ENCODE results near the gene MRPL21.
A peak's percentile ranks its signal among the peaks of the same experiment; 100 is the strongest.
"Not testable (repeated sequence)": the region's sequence is repeated elsewhere in the genome, so short reads cannot be mapped to it uniquely, and the experiment has no call there.

MRPL21 gene

DNA sequence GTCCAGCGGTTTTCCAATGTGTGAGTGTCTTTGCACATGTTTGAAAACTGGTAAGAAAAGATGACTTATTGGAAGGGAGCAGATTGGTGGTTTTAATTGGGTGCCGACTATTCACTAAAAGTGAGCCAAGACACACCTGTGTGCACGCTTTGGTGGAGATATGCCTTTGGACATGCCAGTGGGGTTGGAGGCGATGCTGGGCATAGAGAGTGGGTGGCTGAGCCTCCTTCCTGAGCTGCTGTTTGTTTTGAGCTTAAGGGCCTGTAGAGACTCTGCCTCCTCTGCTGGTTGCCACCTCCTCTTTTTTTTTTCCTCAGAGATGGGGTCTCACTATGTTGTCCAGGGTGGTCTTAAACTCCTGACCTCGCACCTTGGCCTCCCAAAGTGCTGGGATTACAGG is 9.6 kb upstream of the MRPL21 start:
- no peak for DNase-seq

DNA sequence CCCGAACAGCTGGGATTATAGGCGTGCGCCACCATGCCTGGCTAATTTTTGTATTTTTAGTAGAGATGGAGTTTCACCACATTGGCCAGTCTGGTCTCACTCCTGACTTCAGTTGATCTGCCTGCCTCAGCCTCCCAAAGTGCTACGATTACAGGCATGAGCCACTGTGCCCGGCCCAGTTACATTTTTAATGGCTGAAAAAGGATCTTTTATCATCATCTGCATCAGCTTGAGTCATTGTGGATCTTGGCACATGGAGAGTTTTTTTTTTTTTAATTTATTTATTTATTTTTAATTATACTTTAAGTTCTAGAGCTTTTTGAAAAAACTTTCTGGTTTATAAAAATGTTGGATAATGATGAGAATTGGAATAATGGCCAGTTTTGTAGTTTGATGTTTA is 8.6 kb upstream of the MRPL21 start:
- no peak for DNase-seq

DNA sequence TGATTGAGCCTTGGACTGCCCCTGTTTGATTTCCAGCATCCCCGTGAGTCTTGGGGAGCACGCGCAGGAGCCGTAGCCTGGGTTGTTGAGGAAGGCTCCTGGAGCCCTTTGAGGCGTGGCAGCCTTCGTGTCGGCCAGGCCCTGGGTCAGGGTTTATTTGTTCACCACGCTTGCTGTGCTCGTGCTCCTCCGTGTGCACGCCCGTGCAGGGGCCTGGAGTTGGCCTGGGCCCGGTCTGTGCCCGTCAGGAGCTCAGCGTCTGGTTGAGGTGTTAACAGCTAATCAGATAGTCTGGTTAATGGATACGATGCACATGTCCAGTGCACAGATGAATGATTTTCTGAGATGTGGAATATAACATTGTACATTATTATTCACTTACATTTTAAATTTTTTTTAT is 8.1 kb upstream of the MRPL21 start:
- no peak for DNase-seq

DNA sequence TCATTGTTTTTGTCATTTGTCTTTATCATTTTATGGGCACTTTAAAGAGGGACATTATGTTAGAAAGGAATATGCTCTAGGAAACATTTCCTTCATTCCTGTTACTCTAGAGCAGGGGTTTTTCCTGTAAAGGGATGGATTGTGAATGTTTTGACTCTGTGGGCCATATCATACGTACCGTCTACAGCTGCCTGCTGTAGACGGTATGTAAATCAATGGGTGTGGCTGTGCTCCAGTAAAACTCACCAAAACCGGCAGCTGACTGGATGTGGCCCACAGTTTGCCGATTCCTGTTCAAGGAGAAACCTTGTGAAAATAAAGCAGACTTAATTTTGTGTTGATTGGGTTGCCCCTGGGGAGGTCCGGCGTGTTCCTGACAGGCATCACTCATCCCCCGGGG is 7.3 kb upstream of the MRPL21 start:
- no peak for DNase-seq

DNA sequence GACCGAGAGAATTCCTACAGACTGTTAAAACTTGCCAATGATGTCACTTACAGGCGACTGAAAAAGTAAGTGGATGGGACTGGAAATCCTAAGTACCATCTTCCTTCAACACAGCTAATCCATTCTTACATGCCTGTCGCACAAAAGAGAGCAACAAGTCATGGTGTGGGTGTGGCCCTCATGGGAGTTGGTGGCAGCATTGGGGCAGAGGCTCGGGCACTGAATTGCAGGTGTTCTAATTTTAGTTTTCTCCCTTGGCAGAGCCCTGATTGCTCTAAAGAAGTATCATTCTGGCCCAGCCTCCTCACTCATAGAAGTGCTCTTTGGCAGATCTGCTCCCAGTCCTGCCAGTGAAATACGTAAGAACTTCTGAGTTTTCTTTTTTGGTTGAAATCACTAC is 4.6 kb upstream of the MRPL21 start:
- DNase-seq: no peak

DNA sequence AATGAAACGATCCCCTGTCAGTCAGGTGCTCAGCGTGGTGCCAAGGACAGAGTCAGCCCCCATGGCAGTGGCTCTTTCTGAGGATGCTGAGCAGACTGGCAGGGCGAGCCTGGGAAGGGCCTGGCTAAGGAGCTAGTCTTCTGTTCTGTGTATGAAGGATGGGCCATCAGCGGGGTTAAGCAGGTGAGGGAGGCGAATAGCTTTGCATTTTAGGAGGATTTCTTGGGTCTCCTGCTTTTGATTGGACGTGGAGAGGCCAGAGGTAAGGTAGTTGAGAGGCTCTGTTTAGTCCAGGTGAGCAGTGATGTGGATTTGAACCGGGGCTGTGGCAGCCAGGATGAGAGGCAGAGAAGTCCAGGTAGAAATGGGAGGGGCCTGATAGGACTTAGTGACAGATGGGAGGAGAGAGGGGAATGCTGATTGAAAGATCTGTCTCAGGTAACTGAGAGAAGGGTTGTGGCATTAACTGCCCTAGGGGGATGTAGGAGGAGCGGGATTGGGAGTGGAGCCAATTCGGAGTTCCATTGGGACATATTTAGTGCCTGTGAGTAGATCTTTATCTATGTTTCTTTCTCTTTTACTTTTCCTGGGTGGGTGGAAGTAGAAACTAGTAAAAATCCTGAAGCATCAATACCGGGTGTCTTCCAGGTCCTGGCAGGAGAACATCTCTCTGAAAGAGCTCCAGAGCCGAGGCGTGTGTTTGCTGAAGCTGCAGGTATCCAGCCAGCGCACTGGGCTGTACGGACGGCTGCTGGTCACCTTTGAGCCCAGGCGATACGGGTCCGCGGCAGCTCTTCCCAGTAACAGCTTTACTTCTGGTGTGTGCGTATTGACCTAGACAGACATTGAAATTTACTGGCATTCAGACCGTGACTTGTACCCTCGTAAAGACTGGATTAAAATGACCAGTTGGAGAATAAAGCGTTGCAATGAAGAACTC is 2.1 kb upstream of the MRPL21 start:
- DNase-seq: no peak

DNA sequence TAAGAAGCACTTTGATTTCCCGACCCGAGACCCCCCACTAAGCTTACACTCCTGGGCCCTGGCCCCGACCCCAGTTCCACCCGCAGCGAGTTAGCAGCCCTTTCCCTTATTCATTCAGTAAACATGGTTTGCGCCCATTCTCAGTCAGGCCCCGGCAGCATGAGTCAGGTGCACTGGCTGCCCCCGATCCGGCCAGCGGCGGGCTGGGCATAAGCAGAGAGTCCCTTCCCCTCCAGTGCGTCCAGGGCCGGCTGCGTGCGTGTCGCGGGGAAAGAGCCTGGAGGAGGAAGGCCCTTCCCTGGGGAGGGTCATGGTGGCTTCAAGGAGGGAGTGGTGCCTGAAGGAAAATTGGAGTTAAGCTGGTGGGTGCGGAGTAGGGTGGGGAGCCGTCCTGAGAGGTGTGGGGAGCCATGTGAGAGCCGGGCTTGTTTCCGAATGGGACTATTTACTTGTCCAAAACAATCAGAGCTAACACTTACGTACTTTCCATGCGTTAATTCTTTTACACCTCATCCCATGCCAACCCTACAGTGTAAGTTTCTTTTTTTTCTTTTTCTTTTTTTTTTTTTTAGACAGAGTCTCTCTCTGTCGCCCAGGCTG is 716 bp upstream of the MRPL21 start:
- DNase-seq: peak in 11 of 58 donors; percentile 24 to 51 (median 41)

DNA sequence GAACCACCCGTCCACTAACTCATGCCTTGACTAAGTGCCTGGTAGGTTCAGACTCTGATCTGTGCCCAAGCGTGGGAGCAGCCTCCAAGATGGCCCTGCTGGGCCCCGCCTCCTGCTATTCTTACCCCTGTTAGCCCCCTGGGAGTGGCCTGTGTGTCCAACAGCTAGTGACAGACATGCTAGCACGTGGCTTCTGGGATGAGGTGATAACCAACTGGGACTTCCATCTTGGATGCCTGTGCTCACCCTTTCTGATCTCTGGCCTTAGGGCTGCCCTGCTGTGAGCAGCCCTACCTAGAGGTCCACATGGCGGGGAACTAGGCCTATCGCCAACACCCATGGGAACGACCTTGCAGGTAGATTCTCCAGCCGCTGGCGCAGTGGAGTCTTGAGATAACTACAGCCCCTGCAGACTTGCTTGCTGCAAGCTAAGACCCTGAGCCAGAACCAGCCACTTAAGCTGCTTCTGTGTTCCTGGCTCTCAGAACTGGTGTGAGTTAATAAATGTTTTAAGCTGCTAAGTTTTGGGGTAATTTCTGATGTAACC is 2.7 kb downstream of the MRPL21 start:
- no peak for DNase-seq

DNA sequence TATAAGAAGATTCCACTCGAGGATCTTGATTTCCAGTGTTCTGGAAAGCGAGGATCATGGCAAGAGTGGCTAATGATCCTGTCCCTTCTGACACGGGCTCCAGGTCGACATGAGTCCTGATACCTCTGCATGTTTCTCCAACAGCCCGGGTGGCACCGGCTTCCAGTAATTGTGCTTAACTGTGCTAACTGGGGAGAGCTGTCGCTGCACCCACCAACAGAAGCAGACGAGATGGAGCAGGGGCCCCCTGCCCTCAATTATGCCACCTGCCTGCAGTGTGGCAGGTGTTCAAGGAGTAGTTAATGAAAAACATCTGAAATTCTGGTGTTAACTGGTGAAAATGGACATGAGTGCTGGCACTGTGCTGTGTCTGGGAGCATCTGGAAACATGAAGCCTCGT is 6.2 kb downstream of the MRPL21 start:
- no peak for DNase-seq

DNA sequence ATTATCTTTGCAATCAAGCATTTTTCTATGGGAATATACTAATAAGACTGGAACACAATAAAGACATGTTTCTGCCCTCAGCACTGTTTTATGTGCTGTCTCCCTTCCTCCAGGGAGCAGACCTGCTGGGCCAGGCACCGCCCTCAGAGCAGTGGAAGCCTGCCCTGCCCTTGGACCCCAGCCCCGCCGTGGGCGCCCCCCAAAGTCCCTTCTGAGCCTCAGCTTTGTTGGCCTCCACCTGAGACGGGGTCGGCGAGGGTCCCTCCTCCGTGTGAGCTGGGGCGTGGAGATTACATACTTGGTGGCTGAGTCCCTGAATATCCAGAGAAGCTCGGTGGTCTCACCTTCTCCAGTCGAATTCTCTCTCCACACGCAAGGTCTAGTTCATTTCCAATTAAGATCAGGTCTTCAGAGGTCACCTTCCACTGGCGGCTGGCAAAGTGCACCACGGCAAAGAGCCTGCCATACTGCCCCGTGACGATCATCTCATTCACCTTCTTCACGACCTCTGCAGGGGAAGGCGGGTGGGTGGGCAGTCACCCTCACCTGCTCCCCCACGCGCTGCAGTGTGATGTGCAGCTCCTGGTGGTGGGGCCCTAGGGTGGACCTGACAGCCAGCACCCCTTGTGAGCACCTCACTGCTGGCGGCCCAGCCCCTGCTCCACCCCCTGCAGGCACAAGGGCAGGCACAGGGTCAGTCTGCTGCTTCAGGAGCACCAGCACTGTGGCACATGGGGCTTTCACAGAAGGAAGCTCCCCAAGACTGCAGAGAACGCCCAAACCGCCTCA is 7.3 kb downstream of the MRPL21 start:
- DNase-seq: no peak

DNA sequence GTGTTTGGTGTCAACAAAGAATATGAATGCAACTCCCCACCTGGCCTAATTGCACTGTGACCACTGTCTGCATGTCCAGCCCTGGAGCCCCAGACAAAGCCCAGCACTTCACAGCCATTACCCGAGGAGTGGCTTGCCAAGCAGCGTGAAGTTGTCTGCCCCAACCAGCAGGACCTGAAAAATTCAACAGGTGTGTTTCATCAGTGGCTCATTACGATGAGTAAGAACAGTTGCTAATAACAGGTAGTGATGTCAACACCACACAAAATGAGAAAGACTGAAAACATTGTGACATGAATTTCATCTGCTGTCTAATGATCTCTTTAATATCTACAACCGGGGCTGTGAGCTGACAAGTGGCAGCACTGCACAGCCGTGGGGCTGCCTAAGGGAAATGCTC is 10.3 kb downstream of the MRPL21 start:
- DNase-seq: no peak

DNA sequence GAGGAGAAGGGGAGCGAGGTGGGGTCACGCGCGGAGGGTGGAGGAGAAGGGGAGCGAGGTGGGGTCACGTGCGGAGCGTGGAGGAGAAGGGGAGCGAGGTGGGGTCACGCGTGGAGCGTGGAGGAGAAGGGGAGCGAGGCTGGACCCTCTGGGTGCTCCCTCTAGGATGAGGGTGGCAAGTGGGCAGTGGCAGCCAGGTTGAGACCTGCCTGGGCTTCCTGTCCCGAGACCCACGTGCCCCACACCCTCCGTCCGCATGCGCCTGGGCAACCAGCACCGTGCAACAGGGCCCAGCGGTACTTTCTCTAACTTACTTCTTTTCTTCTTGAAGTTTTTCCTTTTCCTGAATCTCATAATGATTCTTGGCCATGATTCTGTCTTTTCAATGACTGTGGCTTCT is 11.1 kb downstream of the MRPL21 start:
- no peak for DNase-seq

DNA sequence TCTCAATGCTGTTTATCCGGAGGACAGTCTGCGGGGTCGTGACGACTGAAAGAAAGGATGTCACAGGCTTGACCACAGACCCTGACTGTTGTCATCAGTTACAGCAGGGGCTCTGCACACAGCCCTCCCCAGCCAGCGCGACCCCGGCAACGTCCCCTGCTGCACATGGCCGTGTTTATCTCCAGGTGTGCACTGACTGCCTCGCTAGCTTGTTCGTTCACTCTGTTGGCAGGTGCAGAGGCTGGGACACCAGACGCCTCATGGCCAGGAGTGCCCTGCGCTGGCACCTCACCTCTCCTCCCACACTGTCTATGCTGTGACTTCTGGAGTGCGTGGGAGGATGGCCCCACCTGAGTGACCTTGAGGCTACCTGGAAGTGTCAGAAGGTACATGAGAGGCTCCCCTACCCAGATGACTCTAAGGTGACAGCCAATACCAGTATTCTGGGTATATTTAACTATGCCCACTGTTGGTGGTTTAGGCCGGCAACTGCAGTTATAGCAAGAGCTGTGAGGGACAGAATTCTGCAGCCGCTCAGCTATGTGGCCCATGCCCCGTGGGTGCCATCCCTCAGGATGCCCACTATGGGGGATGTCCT is 12.2 kb downstream of the MRPL21 start:
- DNase-seq: no peak

DNA sequence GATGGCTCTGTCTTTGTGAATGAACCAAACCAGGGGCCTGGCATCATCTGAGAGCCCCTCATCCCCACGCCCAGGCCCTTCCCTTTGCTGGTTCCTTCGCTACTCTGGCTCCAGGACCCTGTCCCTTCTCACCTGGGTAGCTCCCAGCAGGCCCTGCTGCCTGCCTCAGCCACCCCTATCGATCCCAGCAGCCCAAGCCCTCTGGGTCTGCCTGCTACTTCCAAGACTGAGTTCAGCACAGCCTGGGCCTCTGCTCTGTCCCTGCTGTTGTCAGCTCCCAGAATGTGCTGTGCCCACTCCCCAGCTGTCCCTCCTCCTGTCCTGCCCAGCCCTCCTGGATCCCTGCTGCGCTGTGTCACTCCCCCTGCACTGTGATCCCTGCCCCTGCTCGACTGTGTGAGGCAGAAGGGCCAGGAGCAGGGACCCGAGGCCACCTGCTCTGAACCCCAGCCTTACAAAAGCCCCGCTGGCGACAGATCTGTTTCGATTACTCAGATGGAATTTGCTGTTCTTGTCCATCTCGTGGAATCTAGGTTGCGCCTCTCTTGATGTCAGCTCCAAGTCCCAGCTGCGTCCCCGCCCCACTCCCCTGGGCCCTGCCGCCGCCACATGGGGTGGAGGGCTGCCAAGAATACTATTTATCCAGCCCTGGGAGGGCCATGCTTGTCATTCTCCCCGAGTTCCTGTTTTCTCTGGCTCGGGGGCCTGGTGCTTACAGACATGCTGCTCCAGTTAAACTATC is 13.0 kb downstream of the MRPL21 start:
- DNase-seq: peak in 50 of 58 donors; percentile 5 to 71 (median 39)

DNA sequence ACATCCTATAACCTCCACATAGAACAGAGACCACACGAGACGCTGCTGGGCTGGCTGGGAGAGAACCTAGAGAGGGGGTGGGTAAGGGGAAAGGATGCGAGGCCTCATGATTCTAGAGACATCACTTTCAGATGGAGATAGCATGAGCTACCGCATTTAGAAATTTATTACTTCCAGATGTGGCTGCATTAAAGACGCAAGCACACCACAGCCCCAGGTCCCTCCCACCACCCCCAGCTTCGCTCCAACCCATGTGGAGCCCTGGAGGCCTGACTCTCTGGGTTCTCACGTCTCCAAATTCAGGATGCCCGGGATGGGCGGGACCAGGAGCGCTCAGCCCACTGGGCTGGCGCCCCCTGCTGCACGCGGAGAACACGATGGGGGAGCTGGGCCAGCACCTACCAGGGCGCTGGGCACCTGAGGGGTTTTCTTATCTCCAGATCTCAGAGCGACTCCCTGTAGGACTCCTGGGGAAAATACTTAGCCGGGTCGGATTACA is 13.6 kb downstream of the MRPL21 start:
- DNase-seq: no peak

DNA sequence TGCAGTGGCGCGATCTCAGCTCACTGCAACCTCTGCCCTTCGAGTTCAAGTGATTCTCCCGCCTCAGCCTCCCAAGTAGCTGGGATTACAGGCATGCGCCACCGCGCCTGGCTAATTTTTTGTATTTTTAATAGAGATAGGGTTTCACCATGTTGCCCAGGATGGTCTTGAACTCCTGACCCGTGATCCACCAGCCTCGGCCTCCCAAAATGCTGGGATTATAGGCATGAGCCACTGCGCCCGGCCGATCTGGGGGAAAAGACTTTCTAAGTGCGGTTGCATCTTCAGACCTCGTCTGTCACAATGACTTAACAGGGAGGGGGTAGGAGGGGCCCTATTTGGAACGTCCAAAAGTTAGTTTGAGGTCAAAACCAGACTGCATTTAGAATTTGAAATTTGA is 18.8 kb downstream of the MRPL21 start:
- DNase-seq: not testable (repeated sequence)

DNA sequence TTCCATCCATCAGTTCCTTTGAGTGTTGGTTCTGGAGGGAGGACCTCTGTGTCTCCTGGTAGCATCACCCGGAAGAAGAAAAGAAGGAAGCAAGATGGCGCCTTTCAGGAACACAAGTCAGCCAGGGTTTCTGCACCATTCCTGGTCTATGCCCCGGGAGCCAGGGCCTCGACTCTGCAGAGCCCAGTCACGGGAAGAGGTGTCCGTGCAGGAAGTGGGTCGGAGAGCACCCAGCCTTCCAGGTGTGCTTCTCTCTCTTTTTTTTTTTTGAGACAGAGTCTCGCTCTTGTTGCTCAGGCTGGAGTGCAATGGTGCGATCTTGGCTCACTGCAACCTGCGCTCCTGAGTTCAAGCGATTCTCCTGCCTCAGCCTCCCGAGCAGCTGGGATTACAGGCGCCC is 21.2 kb downstream of the MRPL21 start:
- no peak for DNase-seq

DNA sequence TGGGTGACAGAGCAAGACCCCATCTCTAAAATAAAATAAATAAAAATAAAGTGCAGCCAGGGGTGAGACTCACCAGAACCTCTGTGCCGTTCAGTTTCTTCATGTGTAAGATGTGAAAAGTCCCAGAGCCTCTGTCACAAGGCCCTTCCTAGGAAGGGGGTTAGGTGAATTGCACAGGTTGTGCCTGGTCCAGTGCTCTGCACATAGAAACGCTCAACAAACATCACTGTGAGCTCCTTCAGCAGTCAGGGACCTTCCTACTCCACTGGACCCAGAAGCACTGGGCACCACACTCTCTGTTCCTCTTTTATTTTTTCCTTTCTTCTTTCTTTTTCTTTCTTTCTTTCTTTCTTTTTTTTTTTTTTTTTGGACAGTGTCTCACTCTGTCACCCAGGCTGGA is 22.3 kb downstream of the MRPL21 start:
- DNase-seq: no peak

DNA sequence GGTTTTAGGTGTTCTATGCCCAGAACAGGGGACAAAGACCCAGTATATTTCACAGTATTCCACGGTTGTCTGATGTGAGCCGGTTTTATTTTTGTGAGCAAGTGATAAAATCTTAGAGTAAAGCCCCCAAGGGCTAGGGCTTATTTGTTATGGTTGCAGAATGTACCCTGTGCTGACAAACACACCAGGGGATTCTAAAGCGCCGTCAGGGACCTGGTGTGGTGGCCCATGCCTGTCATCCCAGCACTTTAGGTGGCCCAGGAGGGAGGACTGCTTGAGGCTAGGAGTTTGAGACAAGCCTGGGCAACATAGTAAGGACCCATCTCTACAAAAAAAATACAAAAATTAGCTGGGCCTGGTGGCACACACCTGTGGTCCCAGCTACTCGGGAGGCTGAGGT is 22.8 kb downstream of the MRPL21 start:
- no peak for DNase-seq

DNA sequence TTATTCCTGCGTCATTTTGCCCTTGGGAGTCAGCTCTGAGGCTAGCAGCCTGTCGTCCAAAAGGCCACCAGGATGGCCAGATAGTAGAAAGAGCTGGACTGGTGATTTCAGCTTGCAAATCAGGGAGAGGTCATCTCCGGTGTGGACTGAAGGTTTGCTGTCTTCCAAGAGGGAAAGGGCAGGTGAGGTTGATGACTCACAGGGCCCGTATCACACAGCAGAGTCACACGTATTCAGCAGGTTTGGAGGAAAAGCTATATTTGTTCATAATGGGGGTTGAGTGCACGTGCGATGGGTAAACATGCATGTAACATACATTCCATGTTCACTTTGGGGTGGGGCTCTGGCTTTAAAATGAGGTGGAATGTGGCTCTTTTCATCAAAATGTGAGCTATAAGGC is 25.6 kb downstream of the MRPL21 start:
- DNase-seq: no peak
